GM19035 (cell line): ENCODE measurements around the gene PRKCH.
"Not testable (repeated sequence)": the region's sequence is repeated elsewhere in the genome, so short reads cannot be mapped to it uniquely, and the experiment has no call there.

Source experiments
- ATAC-seq: cut with Tn5 transposase; IDR thresholded peaks from one replicate; pipeline ENCODE4 v1.9.1; 2021; ENCODE audit not compliant: unreplicated experiment

Gene PRKCH

GRCh38 chr14:61524936-61525292 is 203.5 kb downstream of the PRKCH start:
- no peak for ATAC-seq

GRCh38 chr14:61525293-61526011 is 204.1 kb downstream of the PRKCH start:
- ATAC-seq = peak; percentile 78

GRCh38 chr14:61526405-61527312 is 205.3 kb downstream of the PRKCH start:
- ATAC-seq = no peak

- no peak for ATAC-seq
Measured at GRCh38 chr14:61527325-61528100, 206.1 kb downstream of the PRKCH start.

GRCh38 chr14:61528591-61529021 is 207.2 kb downstream of the PRKCH start:
- no peak for ATAC-seq

GRCh38 chr14:61529360-61529759 is 208.0 kb downstream of the PRKCH start:
- not testable (repeated sequence) for ATAC-seq

GRCh38 chr14:61530296-61530695 is 208.9 kb downstream of the PRKCH start:
- ATAC-seq = no peak

GRCh38 chr14:61530896-61531295 is 209.5 kb downstream of the PRKCH start:
- ATAC-seq = no peak

GRCh38 chr14:61531465-61532122 is 210.2 kb downstream of the PRKCH start:
- ATAC-seq = no peak

GRCh38 chr14:61532123-61532505 is 210.7 kb downstream of the PRKCH start:
- no peak for ATAC-seq

GRCh38 chr14:61532763-61533162 is 211.4 kb downstream of the PRKCH start:
- ATAC-seq = no peak

- no peak for ATAC-seq
Measured at GRCh38 chr14:61533513-61534255, 212.3 kb downstream of the PRKCH start.

- no peak for ATAC-seq
Measured at GRCh38 chr14:61535032-61535431, 213.7 kb downstream of the PRKCH start.

- no peak for ATAC-seq
Measured at GRCh38 chr14:61535458-61535857, 214.1 kb downstream of the PRKCH start.

GRCh38 chr14:61536661-61537562 is 215.5 kb downstream of the PRKCH start:
- ATAC-seq = no peak

- ATAC-seq = no peak
Measured at GRCh38 chr14:61537563-61538463, 216.4 kb downstream of the PRKCH start.

- ATAC-seq = no peak
Measured at GRCh38 chr14:61538464-61539022, 217.2 kb downstream of the PRKCH start.

- ATAC-seq = no peak
Measured at GRCh38 chr14:61539631-61540030, 218.3 kb downstream of the PRKCH start.
